ENCODE measurements around the gene NT5C. TPM values are rescaled to one million over a fixed set of nuclear protein-coding genes. Genes with fewer than 3 reads are reported as not detected.

NT5C gene
- total RNA-seq, 4 donors from 2014 or later: 62.5 to 107 (median 105) TPM

GRCh38 chr17:75125984-75126383 lies 5.6 kb downstream of the NT5C start:
- TF ChIP-seq POLR2A (IDR thresholded peaks at IDR 0.05) (no peak), CTCF (IDR thresholded peaks at IDR 0.05) (no peak)
- WGBS, 2 donors: 62 to 81% methylated on average over 3 of the region's 3 CpGs
- intact Hi-C loops (cut with DNase I; ENCODE audit: low total_unique reads): no loop called here
- no peak for DNase-seq (ENCODE audit: low spot score in 2 of 2)
- H3K4me3 ChIP-seq (ENCODE audit: low read depth, poor library complexity, severe bottlenecking): no peak overlapping the region

DNA sequence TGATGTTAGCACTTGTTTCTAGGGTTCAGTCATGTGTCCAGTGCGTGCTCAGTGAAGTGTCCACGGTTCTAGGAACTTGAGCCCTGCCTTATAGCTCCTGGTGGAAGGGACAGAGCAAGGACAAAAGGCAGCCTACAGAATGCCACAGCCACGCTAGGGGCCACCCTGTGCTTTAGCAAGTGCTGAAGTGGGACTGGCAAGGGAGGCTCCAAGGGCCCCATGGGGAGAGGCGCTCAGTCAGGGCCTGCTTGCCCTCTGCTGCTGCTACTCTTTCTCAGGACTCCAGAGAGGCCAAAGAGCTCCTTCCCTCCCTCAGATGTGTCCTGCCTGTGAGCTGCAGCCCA lies 6.8 kb downstream of the NT5C start:
- DNase-seq (ENCODE audit: low spot score in 2 of 2): no peak
- intact Hi-C loops (cut with DNase I; ENCODE audit: low total_unique reads): no loop called here

GRCh38 chr17:75124041-75124818 lies 7.3 kb downstream of the NT5C start:
- DNase-seq (ENCODE audit: low spot score in 2 of 2): peak; percentile 74 to 90
- no peak overlapping the region for H3K4me3 ChIP-seq (ENCODE audit: low read depth, poor library complexity, severe bottlenecking)
- TF ChIP-seq POLR2A (IDR thresholded peaks at IDR 0.05) (no peak), CTCF (IDR thresholded peaks at IDR 0.05) (no peak)
- intact Hi-C loops (cut with DNase I; ENCODE audit: low total_unique reads): no loop called here
- 44 to 46% methylated on average over 19 of the region's 19 CpGs for WGBS, 2 donors

More for the DNA sequence above, 6.8 kb downstream of the NT5C start:
- TF ChIP-seq CTCF (IDR thresholded peaks at IDR 0.05) (no peak), POLR2A (IDR thresholded peaks at IDR 0.05) (no peak)
- WGBS, 2 donors: 89 to 92% methylated on average over 4 of the region's 4 CpGs
- H3K4me3 ChIP-seq (ENCODE audit: low read depth, poor library complexity, severe bottlenecking): no peak overlapping the region

DNA sequence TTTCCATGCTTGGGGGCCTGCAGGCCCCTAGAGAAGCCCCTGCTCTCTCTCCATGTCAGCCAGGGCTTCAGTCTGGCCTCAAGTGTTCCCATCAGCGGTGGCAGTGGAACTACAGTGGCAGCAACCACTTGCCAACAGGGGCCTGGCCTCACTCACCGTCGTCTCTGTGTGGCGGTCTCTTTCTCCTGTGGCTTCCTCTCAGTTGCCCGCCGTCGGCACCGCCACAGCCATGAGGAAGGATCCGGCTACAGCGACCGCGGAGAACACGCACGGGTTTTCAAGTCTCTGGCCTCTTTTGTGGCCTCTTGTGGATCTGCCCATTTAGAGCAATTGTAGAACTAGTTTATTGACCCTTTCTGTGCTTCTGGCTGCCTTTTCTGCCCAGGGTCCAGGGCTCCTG lies 13.2 kb downstream of the NT5C start:
- intact Hi-C loops (cut with DNase I; ENCODE audit: low total_unique reads): loop anchor here (10.0 kb wide), 1 partner anchor 86 kb away; the partner anchor contains the start of gene NUP85
- WGBS, 2 donors: 89 to 94% methylated on average over 14 of the region's 14 CpGs
- H3K4me3 ChIP-seq (ENCODE audit: low read depth, poor library complexity, severe bottlenecking): no peak overlapping the region
- no peak for DNase-seq (ENCODE audit: low spot score in 2 of 2)
- TF ChIP-seq CTCF (IDR thresholded peaks at IDR 0.05) (no peak), POLR2A (IDR thresholded peaks at IDR 0.05) (no peak)

- no peak overlapping the region for H3K4me3 ChIP-seq (ENCODE audit: low read depth, poor library complexity, severe bottlenecking)
- intact Hi-C loops (cut with DNase I; ENCODE audit: low total_unique reads): loop anchor here (10.0 kb wide), 1 partner anchor 88 kb away; the partner anchor contains the start of gene NUP85
- TF ChIP-seq POLR2A (IDR thresholded peaks at IDR 0.05) (no peak), CTCF (IDR thresholded peaks at IDR 0.05) (no peak)
- no peak for DNase-seq (ENCODE audit: low spot score in 2 of 2)
- 81 to 84% methylated on average over 9 of the region's 9 CpGs for whole genome bisulfite sequencing, 2 donors
Measured at GRCh38 chr17:75116737-75117136, 14.8 kb downstream of the NT5C start.

GRCh38 chr17:75115555-75115954 lies 16.0 kb downstream of the NT5C start:
- intact Hi-C loops (cut with DNase I; ENCODE audit: low total_unique reads): loop anchor here (10.0 kb wide), 1 partner anchor 89 kb away; the partner anchor contains the start of gene NUP85
- no peak for DNase-seq (ENCODE audit: low spot score in 2 of 2)
- no peak overlapping the region for H3K4me3 ChIP-seq (ENCODE audit: low read depth, poor library complexity, severe bottlenecking)
- no peak for TF ChIP-seq CTCF (IDR thresholded peaks at IDR 0.05)
- no peak for TF ChIP-seq POLR2A (IDR thresholded peaks at IDR 0.05)
